Bronchial epithelial cell (primary cell): ENCODE data around the gene NUP98. TPM values are rescaled to one million over a fixed set of nuclear protein-coding genes. Genes with fewer than 3 reads are reported as not detected.
"Not testable (repeated sequence)": the region's sequence is repeated elsewhere in the genome, so short reads cannot be mapped to it uniquely, and the experiment has no call there.

Experiments
- DNase-seq: peaks from one replicate; pipeline ENCODE4 v3.0.0-alpha.2; 2010; ENCODE audit warnings: low read depth
- FAIRE-seq: peaks from 2 replicates; lab custom pipeline; 2011; peaks lifted over from hg19 to GRCh38; lab: Jason Lieb, UNC
- H3K27me3 ChIP-seq: 2 replicates; pipeline ENCODE4 v1.5.1; 2011; ENCODE audit warnings: low read length; ENCODE audit not compliant: control insufficient read depth, insufficient read depth
- H3K36me3 ChIP-seq: 2 replicates; pipeline ENCODE4 v1.5.1; 2011; ENCODE audit warnings: low read length; ENCODE audit not compliant: control insufficient read depth, insufficient read depth
- H3K4me3 ChIP-seq: 2 replicates; pipeline ENCODE4 v1.5.1; 2011; ENCODE audit warnings: mild to moderate bottlenecking, low read depth, low read length, control low read depth
- CTCF ChIP-seq: IDR thresholded peaks from 2 replicates; pipeline ENCODE4 v1.5.1; 2011; ENCODE audit warnings: mild to moderate bottlenecking, moderate library complexity, low read length, control low read depth, inconsistent platforms; ENCODE audit not compliant: insufficient read depth, severe bottlenecking
- total RNA-seq: library from RNA; depleted of rRNA; stranded (reverse); fragments of >200 nt; gene quantifications from 2 replicates; pipeline ENCODE4 v1.2.1, GENCODE V29; 2014

The NUP98 gene
- total RNA-seq, 1 donor from 2014 or later: 59.8 TPM

- no peaks in the 10 kb centered on the region for H3K27me3 ChIP-seq
- TF ChIP-seq CTCF: no peak
- peaks cover 7% of the 10 kb centered on the region for H3K36me3 ChIP-seq
- DNase-seq (no peak), FAIRE-seq (no peak)
- H3K4me3 ChIP-seq: no peak overlapping the region
Measured at GRCh38 chr11:3820971-3821370, 23.6 kb upstream of the NUP98 start.

- no peak overlapping the region for H3K4me3 ChIP-seq
- no peak for DNase-seq
Measured at GRCh38 chr11:3817181-3817800, 19.9 kb upstream of the NUP98 start.

DNA sequence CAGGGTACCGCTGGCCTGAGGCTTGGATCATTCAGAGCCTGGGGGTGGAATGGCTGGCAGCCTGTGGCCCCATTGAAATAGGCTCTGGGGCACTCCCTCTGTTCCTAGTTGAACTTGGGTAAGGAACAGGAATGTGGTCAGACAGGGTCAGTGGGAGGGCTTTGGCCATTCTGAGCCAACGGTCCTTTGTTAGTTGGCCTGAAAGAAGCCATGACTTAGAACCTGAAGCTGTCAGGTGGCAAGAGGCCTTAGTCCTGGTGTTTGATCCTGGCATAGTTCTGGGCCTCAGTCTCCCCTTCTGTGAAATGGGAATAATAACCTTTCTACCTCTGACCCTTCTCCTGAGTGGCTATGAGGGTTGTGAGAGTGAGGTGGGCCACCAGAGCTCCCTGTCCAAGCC lies 19.3 kb upstream of the NUP98 start:
- FAIRE-seq (no peak), DNase-seq (no peak)
- Histone ChIP-seq H3K4me3 (no peak overlapping the region), H3K36me3 (peaks cover 3% of the 10 kb centered on the region), H3K27me3 (no peaks in the 10 kb centered on the region)
- TF ChIP-seq CTCF: no peak

More at GRCh38 chr11:3817181-3817800, 19.9 kb upstream of the NUP98 start:
- no peak for TF ChIP-seq CTCF
- Histone ChIP-seq H3K36me3 (peaks cover 3% of the 10 kb centered on the region), H3K27me3 (no peaks in the 10 kb centered on the region)
- FAIRE-seq: no peak

GRCh38 chr11:3815845-3816244 lies 18.5 kb upstream of the NUP98 start:
- TF ChIP-seq CTCF: no peak
- H3K36me3 ChIP-seq: peaks cover 2% of the 10 kb centered on the region
- no peak overlapping the region for H3K4me3 ChIP-seq
- no peaks in the 10 kb centered on the region for H3K27me3 ChIP-seq
- DNase-seq (no peak), FAIRE-seq (no peak)

- not testable (repeated sequence) for FAIRE-seq, H3K27me3 ChIP-seq, H3K36me3 ChIP-seq, DNase-seq, H3K4me3 ChIP-seq
Measured at GRCh38 chr11:3814832-3815231, 17.5 kb upstream of the NUP98 start.

DNA sequence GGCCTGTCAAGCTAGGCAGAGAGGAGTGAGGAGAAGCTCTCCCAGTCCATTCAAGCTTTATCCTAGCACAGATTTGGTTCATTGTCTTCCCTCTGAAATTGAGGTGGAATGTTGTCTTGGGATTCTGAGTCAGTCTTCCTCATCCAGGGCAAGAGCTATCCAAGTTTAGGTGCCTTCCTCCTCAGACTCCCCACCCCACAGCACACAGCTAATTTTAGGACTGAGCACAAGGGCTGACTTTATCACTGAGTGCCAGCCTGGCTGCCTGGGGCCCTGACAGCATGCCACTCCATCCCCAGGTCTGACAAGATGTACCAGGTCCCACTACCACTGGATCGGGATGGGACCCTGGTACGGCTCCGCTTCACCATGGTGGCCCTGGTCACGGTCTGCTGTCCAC lies 13.6 kb upstream of the NUP98 start:
- FAIRE-seq (no peak), DNase-seq (no peak)
- Histone ChIP-seq H3K36me3 (peaks cover 6% of the 10 kb centered on the region), H3K27me3 (no peaks in the 10 kb centered on the region), H3K4me3 (no peak overlapping the region)
- no peak for TF ChIP-seq CTCF
